Measurements from ENCODE around the gene MAP4K1.
"Not testable (repeated sequence)": the region's sequence is repeated elsewhere in the genome, so short reads cannot be mapped to it uniquely, and the experiment has no call there.

The MAP4K1 gene

DNA sequence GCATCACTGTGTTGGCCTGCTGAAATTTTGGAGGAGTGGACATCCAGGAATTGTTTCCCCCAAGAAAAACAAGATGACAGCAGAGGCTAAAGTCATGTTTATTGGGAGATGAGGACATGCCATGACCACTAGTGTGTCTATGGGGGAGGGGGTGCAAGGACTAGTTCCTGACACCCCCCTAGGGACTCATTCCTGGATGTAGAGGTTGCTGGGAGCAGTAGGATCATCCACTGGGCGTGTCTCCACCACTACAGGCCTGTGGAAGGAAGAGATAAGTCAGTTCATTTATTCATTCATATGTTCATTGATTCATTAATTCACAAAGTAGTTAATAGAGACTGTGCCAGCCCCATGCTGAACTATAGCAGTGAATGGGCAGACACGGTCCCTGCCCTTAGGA lies 30.2 kb downstream of the MAP4K1 start:
- TF ChIP-seq, protein P1, sequence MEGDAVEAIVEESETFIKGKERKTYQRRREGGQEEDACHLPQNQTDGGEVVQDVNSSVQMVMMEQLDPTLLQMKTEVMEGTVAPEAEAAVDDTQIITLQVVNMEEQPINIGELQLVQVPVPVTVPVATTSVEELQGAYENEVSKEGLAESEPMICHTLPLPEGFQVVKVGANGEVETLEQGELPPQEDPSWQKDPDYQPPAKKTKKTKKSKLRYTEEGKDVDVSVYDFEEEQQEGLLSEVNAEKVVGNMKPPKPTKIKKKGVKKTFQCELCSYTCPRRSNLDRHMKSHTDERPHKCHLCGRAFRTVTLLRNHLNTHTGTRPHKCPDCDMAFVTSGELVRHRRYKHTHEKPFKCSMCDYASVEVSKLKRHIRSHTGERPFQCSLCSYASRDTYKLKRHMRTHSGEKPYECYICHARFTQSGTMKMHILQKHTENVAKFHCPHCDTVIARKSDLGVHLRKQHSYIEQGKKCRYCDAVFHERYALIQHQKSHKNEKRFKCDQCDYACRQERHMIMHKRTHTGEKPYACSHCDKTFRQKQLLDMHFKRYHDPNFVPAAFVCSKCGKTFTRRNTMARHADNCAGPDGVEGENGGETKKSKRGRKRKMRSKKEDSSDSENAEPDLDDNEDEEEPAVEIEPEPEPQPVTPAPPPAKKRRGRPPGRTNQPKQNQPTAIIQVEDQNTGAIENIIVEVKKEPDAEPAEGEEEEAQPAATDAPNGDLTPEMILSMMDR (conservative IDR thresholded peaks at IDR 0.05), result no peak

DNA sequence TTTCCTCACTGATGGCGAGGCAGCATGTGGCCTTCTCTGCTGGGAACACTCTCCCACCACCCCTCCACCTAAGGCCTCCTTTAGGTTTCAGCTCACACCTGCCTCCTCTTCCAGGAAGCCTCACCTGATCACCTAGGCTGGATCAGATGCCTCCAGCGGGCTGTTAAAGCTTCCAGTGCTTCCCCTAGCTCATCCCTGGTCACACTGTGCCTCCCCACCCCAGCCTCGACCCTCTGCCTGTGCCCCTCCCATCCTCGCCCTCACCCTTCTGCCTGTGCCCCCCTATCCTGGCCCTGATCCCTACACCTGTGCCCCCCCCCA lies 33.8 kb downstream of the MAP4K1 start:
- H3K27ac ChIP-seq, result no peak overlapping the region
- TF ChIP-seq, protein P1 (conservative IDR thresholded peaks at IDR 0.05), result no peak

More for the DNA sequence above, 30.2 kb downstream of the MAP4K1 start:
- H3K27ac ChIP-seq, result no peak overlapping the region

DNA sequence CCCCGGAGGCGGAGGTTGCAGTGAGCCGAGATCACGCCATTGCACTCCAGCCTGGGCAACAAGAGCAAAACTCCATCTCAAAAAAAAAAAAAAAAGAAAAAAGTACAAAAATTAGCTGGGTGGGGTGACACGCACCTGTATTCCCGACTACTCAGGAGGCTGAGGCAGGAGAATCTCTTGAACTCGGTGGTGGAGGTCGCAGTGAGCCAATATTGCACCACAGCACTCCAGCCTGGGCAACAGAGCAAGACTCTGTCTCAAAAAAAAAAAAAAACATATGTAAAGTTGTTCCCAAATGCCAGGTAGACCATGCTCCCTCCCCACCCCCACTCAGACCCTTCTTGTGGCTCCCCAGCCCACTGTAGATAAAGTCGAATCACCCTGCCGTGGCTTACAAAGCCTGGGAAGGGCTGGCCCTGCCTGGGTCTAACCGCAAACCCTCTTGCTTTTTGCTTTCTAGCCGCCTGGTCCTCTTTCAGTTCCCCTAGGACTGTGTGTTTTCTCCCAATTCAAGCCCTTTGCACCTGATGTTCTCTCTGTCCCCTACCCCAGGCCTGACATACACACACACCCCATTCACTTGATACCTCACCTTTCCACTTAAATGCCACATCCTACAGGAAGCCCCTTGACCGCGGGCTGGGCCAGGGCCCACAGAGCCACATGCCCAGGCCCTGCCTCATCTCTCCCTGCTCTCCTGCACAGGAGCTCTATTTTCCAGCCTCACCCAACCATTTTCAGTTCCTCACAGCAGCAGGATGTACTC lies 34.4 kb downstream of the MAP4K1 start:
- H3K27ac ChIP-seq, result no peak overlapping the region

DNA sequence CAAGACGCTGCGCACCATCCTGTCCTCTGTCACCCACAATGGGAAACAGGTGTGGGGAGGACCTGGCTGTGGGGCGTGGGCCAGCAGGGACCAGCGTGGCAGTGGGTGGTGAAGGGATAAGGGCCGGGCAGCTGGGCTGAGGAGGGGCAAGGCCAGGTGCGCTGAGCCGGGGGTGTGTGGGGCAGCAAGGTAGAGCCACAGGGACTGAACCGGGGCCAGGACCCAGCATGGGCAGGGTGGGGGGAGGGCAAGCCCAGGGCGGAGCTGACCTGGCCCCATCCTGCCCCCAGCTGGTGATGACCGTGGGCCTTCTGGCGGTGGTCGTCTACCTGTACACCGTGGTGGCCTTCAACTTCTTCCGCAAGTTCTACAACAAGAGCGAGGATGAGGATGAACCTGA lies 37.7 kb downstream of the MAP4K1 start:
- TF ChIP-seq, protein P1 (conservative IDR thresholded peaks at IDR 0.05), result no peak
- no peak overlapping the region for H3K27ac ChIP-seq

More for the DNA sequence above, 34.4 kb downstream of the MAP4K1 start:
- TF ChIP-seq, protein P1 (conservative IDR thresholded peaks at IDR 0.05), result no peak

DNA sequence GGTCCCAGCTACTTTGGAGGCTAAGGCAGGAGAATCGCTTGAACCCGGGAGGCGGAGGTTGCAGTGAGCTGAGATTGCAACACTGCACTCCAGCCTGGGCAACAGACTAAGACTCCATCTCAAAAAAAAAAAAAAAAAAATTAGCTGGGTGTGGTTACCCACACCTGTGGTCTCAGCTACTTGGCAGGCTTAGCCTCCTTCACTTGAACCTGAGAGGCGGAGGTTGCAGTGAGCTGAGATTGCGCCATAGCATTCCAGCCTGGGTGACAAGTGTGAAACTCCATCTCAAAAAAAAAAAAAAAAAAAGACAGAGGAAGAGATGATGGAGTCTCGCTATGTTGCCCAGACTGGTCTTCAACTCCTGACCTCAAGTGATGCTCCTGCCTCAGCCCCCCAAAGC lies 38.4 kb downstream of the MAP4K1 start:
- H3K27ac ChIP-seq, result not testable (repeated sequence)

DNA sequence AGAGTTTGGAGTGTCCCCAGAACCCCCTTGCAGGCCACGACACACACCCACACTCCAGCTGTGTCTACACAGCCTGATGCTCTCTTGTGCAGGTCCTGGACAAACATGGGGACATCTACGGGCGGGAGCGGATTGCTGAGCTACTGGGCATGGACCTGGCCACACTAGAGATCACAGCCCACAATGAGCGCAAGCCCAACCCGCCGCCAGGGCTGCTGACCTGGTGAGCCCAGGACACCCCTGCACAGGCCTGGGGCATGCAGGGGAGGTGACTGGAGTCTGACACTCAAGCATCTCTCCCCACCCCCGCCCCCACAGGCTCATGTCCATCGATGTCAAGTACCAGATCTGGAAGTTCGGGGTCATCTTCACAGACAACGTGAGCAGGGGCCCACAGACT lies 39.9 kb downstream of the MAP4K1 start:
- TF ChIP-seq, protein P1 (conservative IDR thresholded peaks at IDR 0.05), result no peak
- no peak overlapping the region for H3K27ac ChIP-seq

DNA sequence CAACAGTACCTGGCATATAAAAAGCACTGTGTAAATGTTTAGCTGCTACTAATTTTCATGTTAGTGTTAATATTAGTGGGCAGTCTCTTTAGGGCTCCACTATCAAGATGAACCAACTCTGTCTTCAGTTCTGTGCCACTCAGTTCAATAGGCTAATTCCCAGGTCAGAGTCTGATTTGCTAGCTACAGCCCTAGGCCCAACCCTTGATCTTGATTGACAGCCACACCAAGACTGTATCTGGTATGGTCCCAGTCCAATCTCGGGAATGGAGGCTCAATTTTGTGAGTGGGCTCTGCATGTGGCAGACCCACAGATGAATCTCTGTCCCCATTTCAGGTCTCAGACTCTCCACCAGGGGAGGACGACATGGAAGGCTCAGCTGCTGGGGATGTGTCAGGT lies 46.1 kb downstream of the MAP4K1 start:
- TF ChIP-seq, protein P1 (conservative IDR thresholded peaks at IDR 0.05), result no peak
- H3K27ac ChIP-seq, result no peak overlapping the region

DNA sequence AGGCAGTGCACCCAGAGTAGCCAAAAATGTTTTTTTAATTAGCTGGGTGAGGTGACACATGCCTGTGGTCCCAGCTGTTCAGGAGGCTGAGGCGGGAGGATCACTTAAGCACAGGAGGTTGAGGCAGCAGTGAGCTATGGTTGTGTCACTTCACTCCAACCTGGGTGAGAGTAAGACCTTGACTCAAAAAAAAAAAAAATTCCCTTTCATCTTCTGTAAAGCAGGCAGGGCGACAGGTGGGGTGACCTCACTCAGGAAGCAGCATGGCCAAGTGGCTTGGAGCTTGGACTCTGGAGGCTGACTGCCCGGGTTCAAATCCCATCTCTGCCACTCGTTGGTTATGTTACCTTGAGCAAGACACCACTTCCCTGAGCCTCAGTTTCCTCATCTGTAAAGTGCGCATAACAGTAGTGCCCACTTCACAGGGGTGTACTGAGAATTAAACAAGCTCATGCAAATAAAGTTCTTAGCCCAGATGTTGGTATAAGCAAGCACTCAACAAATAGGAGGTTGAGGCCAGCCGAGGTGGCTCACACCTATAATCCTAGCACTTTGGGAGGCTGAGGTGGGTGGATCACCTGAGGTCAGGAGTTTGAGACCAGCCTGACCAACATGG lies 48.3 kb downstream of the MAP4K1 start:
- no peak overlapping the region for H3K27ac ChIP-seq
- TF ChIP-seq, protein P1 (conservative IDR thresholded peaks at IDR 0.05), result no peak

Measured in VCaP (cell line).